ENCODE data around the gene ISM2. TPM values are rescaled to one million over a fixed set of nuclear protein-coding genes. Genes with fewer than 3 reads are reported as not detected.

Gene ISM2
- total and polyA plus RNA-seq, 2 donors (not counting 1 experiment from before 2014, with no cell fraction given): 0.30 TPM; not detected in 1

DNA sequence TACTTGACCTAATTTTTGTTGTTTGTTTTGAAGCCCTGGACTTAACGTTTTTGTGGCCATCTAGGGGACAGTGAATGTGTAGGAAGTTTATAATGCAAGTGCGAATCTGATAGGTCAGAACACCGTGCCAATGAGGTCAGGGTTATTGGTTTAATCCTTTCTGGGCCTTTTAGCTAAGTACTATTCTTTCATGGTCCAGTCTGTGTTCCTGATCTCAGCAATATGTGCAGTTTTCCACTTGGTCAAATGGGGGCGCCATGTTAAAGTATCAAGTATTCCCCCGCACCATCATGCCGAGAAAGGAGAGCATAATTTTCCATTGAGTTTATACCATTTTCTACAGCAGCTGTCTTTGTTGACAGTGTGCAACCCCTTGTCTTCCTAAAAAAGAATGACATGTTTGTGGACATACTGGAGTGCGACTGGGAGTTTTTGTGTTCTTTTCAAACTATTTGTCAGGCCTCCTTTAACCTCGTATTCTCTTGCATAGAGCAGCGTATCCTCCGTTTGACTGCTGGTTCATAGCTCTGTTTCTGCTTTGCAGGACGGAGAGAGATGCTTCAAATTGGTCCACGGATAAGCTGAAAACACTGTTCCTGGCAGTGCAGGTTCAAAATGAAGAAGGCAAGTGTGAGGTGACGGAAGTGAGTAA, 39.4 kb downstream of the ISM2 start:
- 59% methylated on average over 11 of the region's 13 CpGs for WGBS (ENCODE audit: insufficient coverage)
- Histone ChIP-seq H3K27me3 (replicated peaks in 1 of 4; ENCODE audit: control extremely low read depth in 1 of 4, control insufficient read depth in 3 of 4, insufficient read depth in 4 of 4, low read length in 3 of 4) (no peaks in the 10 kb centered on the region), H3K4me3 (ENCODE audit: control extremely low read depth in 1 of 5, extremely low read depth in 1 of 5, insufficient read depth in 1 of 5, low read depth in 2 of 5, low read length in 4 of 5) (peak overlapping the region; percentile 51 to 99 (median 82)), H3K27ac (ENCODE audit: low read length in 2 of 2) (peak overlapping the region in 1 of 2 donors; percentile 91), H3K4me2 (replicated peaks; ENCODE audit: low read depth, low read length, poor library complexity, severe bottlenecking) (peak overlapping the region; percentile 89), H3K36me3 (replicated peaks in 1 of 2; ENCODE audit: control extremely low read depth in 1 of 2, control insufficient read depth in 1 of 2, extremely low read depth in 1 of 2, insufficient read depth in 2 of 2, low read length in 1 of 2) (peaks cover 7 to 43% of the 10 kb centered on the region in 2 experiments), H2AFZ (ENCODE audit: insufficient read depth, low read depth, low read length, poor library complexity, severe bottlenecking) (peak overlapping the region; percentile 98), H3K79me2 (ENCODE audit: control insufficient read depth, insufficient read depth, low read length) (peaks cover 55% of the 10 kb centered on the region), H4K20me1 (ENCODE audit: control insufficient read depth, insufficient read depth, low read length, poor library complexity, severe bottlenecking) (peaks cover 46% of the 10 kb centered on the region), H3K9ac (ENCODE audit: low read length) (peak overlapping the region; percentile 91), H3K9me3 (ENCODE audit: control extremely low read depth in 1 of 3, control insufficient read depth in 2 of 3, insufficient read depth in 1 of 3, low read length in 2 of 3) (no peaks in the 10 kb centered on the region), H3K4me1 (ENCODE audit: control insufficient read depth in 2 of 2, insufficient read depth in 2 of 2, low read length in 2 of 2) (peaks cover 21 to 24% of the 10 kb centered on the region in 2 donors)
- H3K9me3 Mint-ChIP-seq (ENCODE audit: insufficient read depth): no peaks in the 10 kb centered on the region
- TF ChIP-seq EZH2 (IDR thresholded peaks at IDR 0.05; ENCODE audit: borderline replicate concordance, insufficient read depth, low read depth, low read length, poor library complexity, severe bottlenecking) (no peak), CTCF (IDR thresholded peaks at IDR 0.05) (peak; percentile 71)
- intact Hi-C loops (cut with micrococcal nuclease): loop anchor here (2.0 to 5.0 kb wide), 4 partner anchors 92 to 497 kb away; no protein-coding TSS in a partner anchor
- H3K4me1 Mint-ChIP-seq: peaks cover 39% of the 10 kb centered on the region
- H3K27ac Mint-ChIP-seq: peak overlapping the region; percentile 99
- POLR2A ChIA-PET: interaction anchor here (2.0 kb wide), 1 partner anchor 82 kb away, joined by 9 read pairs; the partner anchor contains the start of genes SAMD15 and TMED8
- no peaks in the 10 kb centered on the region for H3K27me3 Mint-ChIP-seq
- ATAC-seq (ENCODE audit: low read depth): no peak
- CTCF ChIA-PET: interaction anchor here (0.6 to 4.3 kb wide), 13 partner anchors 23 to 310 kb away, joined by 3 to 20 read pairs (median 5); partner anchors contain the start of genes GSTZ1 and POMT2
- peak overlapping the region; percentile 100 for H3K4me3 Mint-ChIP-seq
- peak; percentile 72 for DNase-seq
